Stimulated activated CD4-positive, alpha-beta T cell treated with anti-CD3 and anti-CD28 coated beads, Interleukin-15, amount 100 ng/mL, for 1 hour (primary cell): ENCODE measurements around the gene RILPL1.
A peak's percentile ranks its signal among the peaks of the same experiment; 100 is the strongest.
"Not testable (repeated sequence)": the region's sequence is repeated elsewhere in the genome, so short reads cannot be mapped to it uniquely, and the experiment has no call there.

Source experiments
- DNase-seq, 2 donors: peaks; one replicate each; pipeline ENCODE4 v3.0.0-alpha.2; 2020; ENCODE audit warnings: low read depth in 1 of 2, low spot score in 1 of 2

RILPL1 gene, protein sequence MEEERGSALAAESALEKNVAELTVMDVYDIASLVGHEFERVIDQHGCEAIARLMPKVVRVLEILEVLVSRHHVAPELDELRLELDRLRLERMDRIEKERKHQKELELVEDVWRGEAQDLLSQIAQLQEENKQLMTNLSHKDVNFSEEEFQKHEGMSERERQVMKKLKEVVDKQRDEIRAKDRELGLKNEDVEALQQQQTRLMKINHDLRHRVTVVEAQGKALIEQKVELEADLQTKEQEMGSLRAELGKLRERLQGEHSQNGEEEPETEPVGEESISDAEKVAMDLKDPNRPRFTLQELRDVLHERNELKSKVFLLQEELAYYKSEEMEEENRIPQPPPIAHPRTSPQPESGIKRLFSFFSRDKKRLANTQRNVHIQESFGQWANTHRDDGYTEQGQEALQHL

DNA sequence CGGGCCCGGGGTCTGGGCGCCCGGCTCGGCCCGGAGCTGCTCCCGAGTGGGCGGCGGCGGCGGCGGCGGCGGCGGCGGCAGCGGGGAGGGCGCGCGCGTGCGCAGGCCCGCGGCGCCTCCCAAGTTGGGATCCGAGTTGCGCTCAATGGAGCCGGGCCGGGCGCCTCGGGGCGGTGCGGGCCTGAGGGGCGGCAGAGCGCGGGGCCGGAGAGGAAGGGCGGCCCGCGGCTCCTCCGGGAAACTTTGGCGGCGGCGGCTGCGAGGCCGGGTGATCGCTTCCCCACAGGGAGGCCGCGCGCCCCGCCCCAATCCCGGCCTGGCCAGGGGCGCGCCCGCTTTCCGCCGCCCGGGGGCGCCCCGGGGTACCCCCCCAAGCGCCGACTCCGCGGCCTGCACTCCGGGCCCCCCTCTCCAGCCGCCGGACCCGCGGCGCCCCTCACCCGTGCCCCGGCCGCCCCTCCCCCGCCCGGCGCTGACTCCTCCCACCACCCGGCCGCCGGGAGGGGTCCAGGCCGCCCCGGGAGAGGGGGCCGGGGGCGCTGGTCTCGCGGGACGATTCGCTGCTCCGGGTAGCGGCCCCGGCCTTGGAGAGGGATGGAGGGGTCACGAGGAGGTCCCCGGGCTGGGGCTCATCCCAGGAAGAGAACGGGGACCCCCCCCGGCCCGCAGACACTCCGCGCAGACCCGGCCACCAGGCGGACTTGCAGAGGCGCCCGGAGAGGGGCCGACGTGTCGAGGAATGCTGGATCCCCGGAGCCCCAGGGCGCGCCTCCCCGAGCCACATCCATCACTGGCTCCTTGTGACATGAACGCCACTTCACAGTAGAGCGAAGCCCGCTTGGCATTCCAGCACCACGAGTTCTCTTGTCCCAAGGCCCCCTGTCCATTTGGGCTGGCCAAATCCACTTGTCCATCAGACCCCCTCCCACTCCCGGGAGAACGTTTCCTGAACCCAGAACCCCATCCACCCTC, at the start of gene RILPL1:
TSS of gene RILPL1 (minus strand) at position 48 of the 972 bp plus-strand sequence. CDS start 237 bp downstream, outside the sequence.
- peak; percentile 9 to 46 for DNase-seq

DNA sequence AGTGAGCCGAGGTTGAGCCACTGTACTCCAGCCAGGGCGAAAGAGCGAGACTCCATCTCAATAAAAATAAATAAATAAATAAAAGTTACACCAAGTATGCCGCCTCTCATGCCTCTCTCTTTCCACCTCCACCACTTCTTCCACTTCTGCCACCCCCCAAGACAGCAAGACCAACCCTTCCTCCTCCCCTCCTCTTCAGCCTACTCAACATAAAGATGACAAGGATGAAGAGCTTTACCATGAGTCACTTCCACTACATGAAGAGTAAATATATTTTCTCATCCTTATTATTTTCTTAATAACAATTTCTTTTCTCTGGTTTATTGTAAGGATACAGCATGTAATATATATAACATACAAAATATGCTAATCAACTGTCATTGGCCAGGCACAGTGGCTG, 47.3 kb upstream of the RILPL1 start:
- no peak for DNase-seq

DNA sequence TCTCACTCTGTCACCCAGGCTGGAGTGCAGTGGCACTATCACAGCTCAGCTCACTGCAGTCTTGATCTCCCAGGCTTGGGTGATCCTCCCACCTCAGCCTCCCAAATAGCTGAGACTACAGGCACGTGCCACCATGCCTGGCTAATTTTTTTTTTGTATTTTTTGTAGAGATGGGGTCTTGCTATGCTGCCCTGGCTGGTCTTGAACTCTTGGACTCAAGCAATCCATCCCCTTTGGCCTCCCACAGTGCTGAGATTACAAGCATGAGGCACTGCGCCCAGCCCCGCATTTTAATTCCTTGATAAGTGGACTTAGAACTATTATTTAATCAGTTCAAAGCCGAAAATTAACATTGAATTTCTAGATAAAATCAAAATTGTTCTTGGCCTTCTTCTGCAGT, 45.3 kb upstream of the RILPL1 start:
- DNase-seq = not testable (repeated sequence)

DNA sequence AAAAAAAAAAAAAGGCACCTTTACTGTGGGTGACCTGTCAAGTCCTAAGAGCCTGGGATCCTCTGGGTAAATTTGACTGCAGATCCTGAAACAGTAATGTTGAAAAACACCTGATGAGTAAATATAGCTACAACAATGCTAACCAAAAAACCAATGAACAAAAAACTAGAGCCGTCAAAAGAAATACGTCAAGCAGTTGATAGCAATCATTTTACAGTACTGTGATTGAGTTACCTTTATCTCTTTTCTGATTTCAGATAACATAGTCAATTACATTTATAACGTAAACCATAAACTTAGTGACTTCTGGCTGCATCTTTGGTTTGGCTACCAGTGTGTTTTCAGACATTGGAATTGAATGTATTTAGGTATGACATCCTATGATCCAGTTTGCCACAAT, 44.7 kb upstream of the RILPL1 start:
- DNase-seq = no peak

DNA sequence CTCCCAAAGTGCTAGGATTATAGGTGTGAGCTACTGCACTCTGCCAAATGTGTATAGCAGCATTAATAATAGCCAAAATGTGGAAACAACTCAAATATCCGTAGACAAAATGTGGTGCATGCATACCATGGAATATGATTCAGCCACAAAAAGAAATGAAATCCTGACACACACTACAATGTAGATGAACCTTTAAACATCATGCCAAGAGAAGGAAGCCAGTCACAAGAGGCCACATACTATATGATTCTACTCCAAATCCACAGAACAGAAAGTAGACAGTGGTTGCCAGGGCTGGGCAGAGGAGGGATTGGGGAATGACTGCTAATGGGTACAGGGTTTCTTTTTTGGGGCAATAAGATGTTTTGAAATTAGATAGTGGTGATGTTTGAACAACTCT, 43.1 kb upstream of the RILPL1 start:
- DNase-seq = no peak

DNA sequence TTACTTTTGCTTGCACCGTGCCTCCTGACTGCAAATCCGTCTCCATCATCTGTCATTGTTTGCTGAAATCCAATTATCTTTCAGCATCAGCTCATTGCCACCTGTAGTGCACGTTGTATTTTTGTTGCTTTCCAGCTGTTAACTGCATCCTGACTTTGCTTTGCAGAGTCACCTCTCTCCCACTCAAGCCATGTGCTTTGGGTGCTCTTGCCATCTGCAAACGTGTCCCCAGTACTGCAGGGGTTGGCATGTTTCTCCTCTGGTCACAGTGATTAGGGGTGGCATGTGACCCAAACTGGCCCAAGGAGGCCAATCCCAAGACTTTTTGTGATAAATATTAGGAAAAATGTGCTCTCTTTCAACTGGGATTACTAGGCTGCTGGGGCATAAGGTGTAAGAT, 40.4 kb upstream of the RILPL1 start:
- no peak for DNase-seq

DNA sequence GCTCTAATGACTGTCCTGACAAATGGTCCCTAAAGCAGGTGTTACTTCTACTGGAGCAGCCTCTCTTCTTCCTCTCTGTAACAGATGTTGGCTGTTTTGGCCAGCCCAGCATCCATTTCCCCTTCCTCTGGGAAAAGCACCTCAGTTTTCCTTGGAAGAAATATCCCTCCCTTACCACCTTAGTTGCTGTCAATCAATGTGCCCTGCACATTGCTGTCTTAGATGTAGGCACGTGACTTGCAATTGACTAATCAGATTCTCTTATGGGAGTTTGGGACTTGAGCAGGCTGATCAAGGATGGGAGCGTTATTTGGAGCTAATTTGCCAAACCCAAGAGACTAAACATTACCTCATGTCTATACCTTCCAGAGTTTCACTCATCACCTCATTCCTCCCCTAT, 38.9 kb upstream of the RILPL1 start:
- no peak for DNase-seq

DNA sequence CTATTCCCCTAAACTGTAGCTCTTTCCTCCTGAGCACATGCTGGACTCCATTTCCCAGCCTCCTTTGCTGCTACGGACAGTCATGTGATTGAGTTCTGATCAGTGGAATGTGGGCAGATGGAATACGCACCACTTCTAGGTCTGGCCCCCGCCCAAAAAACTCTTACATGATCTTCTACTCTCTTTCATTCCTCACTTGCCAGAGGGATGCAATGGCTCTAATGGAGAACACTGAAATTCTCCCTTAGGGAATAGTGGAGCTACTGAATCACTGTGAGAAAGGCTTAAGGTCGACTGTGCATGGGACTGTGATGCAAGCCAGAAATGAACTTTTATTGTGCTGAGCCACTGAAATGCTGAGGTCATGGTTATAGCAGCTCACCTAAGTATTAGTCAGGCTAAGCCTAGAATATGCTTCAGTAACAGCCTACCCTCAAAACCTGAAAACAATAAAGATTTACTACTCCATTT, 37.9 kb upstream of the RILPL1 start:
- no peak for DNase-seq

DNA sequence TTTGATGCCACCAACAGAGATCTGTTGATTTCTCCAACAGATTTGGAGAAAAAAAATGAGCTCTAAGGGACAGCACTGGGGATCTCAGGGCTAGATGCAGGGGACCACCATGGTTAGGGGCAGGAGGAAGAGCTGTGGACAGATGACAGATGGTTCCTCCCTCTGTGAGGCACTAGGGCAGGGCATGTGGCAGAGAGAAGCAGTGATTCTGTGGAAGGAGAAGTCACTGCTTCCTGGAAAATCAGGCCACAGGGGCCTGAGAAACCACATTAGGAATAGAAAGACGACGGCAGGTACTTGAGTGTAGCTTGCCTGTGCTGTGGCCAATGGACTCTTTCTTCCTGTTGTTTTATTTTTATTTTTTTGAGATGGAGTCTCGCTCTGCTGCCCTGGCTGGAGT, 25.9 kb upstream of the RILPL1 start:
- no peak for DNase-seq

DNA sequence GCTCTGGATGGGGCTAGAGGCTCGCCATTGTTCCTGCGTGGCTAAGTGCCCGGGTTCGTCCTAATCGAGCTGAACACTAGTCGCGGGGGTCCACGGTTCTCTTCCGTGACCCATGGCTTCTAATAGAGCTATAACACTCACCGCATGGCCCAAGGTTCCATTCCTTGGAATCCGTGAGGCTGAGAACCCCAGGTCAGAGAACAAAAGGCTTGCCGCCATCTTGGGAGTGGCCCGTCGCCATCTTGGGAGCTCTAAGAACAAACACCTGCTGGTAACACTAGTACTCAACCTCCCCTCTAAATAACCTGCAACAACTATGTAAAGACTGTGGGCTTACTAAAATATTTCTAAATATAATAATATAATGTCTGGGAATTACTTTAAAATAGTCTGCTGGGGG, 25.0 kb upstream of the RILPL1 start:
- DNase-seq = not testable (repeated sequence)

DNA sequence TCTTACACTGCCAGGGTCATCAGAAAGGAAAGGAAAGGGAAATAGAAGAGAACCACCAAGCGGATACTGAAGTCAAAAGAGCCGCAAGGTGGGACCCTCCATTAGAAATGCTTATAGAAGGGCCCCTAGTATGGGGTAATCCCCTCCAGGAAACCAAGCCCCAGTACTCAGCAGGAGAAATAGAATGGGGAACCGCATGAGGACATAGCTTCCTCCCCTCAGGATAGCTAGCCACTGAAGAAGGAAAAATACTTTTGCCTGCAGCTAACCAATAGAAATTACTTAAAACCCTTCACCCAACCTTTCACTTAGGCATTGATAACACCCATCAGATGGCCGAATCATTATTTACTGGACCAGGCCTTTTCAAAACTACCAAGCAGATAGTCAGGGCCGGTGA, 21.3 kb upstream of the RILPL1 start:
- DNase-seq = not testable (repeated sequence)

DNA sequence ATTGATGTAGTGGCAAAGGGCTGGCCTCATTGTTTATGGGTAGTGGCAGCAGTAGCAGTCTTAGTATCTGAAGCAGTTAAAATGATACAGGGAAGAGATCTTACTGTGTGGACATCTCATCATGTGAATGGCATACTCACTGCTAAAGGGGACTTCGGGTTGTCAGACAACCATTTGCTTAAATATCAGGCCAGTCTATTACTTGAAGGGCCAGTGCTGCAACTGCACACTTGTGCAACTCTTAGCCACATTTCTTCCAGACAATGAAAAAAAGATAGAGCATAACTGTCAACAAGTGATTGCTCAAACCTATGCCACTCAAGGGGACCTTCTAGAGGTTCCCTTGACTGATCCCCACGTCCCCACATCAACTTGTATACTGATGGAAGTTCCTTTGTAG, 20.6 kb upstream of the RILPL1 start:
- not testable (repeated sequence) for DNase-seq

DNA sequence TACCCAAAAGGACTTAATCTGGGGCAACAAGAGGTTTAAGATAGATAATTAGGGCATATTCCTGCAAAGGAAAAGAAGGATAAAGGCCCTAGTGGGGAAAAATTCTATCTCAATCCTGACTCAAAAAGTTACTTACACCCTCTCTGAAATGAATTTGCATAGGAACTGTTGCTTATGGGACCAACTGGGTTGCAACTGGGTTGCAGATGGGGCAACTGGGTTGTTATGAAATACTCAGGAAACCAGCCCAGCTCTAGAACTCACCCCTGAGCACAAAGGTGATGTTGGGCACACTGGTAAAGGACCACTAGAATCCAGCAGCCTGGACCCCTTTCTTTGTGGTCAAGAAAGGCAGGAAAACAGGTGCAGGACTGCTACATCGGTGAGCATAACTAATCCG, 17.2 kb upstream of the RILPL1 start:
- no peak for DNase-seq

DNA sequence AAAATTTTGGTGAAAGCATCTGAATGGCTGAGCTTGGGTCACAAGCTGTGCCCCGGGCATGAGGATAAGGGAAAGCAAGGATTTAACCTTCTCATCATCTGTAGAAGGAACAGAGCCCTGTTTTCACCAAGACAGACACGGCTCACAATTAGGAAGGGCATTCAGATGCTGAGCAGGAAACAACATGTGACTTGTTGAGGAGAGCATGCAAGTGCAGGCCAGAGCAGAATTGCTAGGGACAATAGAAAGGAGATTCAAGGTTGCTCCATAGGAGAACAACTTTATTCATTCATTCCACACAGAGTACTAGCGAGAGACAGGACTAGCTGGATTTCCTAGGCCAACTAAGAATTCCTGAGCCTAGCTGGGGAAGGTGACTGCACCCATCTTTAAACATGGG, 14.6 kb upstream of the RILPL1 start:
- DNase-seq = no peak

DNA sequence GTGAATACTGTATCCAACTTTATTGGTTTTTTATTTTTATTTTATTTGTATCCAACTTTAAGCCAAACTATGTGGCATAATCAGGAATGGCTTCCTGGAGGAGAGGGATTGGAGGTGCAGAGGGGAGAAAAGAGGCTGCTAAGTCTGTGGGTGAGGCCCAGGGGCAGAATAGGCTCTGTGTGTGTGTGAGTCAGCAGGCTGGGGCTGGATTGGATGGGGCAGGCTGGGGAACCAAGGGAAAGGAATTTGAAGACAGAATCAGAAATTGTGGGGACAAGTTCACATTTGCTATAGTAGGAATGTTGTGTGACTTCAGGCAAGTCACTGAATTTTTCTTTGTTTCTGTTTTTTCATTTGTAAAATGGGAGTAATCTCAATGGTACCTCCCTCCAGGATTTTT, 12.8 kb upstream of the RILPL1 start:
- no peak for DNase-seq

DNA sequence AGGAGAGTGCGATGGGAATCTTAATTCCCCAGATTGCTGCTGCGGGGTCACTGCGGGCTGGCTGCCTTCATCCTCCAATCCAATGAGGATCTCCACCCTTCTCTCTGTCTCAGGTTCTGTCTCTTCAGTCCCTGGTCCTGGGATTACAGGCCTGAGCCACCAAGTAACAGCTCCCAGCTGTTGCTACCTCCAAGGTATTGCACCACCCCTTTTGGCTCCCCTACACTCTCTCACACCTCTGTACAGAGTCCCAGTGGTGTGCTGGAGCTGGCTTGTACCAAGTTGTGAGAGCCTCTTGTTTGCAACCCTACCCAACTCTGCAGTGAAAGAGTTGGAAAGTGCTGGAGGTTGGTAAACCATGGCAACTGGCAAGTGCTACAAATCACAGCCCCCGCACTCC, 10.0 kb upstream of the RILPL1 start:
- no peak for DNase-seq

DNA sequence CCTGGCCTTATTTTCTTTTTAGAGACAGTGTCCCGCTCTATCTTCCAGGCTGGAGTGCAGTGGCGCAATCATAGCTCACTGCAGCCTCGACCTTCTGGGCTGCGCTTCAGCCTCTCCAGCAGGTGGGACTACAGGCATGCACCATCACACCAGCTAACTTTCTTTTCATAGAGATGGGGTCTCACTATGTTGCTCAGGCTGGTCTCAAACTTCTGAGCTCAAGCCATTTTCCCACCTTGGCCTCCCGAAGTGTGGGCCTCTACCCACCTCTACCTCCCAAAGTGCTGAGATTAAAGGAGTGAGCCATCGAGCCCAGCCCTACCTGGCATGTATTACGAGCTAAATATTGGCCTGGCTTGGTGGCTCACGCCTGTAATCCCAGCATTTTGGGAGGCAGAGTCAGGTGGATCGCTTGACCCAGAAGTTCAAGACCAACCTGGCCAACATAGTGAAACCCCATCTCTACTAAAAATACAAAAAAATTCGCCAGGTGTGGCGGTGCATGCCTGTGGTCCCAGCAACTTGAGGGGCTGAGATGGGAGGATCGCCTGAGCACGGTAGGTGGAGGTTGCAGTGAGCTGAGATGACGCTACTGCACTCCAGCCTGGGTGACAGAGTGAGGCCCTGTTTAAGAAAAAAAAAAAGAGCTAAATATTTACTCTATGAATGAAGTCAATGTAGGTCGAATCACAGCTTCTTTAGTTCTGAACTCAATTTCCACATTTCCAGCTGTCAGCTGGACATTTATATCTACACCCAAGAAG, 7.6 kb upstream of the RILPL1 start:
- DNase-seq = no peak

DNA sequence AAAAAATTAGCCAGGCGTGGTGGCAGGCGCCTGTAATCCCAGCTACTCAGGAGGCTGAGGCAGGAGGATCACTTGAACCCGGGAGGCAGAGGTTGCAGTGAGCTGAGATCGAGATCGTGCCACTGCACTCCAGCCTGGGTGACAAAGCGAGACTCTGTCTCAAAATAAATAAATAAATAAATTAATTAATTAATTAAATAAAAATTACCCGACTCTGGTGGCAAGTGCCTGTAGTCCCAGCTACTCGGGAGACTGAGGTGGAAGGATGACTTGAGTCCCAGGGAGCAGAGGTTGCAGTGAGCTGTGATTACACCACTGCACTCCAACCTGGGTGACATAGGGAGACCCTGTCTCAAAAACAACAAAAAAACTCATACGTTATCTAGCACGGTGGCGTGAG, 2.4 kb upstream of the RILPL1 start:
- not testable (repeated sequence) for DNase-seq

DNA sequence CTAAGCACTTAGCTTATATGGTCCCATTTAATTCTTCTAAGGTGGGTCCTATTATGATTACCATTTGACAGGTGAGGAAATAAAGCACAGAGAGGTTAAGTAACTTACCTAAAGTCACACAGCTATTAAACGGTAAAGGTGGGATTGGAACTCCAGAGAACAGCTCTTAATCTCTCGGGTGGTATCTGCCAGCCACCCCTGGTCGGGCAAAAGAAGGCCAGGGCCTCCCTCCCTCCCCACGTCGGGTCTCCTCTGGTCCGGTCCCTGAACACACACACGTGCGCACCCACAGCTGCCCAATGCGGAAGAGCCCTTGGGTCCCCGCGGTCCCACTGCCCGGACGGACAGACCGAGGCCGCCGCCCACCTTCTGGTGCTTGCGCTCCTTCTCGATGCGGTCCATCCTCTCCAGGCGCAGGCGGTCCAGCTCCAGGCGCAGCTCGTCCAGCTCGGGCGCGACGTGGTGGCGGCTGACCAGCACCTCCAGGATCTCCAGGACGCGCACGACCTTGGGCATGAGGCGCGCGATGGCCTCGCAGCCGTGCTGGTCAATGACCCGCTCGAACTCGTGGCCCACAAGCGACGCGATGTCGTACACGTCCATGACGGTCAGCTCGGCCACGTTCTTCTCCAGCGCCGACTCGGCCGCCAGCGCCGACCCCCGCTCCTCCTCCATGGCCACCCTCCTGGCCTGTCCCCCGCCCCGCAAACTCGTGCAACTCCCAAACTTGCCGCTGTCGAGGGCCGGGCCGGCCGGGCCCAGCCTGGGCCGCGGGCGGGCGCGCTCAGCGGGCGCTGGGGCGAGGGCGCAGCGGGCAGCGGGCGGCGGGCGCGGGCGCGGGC, 490 bp downstream of the RILPL1 start:
- no peak for DNase-seq

DNA sequence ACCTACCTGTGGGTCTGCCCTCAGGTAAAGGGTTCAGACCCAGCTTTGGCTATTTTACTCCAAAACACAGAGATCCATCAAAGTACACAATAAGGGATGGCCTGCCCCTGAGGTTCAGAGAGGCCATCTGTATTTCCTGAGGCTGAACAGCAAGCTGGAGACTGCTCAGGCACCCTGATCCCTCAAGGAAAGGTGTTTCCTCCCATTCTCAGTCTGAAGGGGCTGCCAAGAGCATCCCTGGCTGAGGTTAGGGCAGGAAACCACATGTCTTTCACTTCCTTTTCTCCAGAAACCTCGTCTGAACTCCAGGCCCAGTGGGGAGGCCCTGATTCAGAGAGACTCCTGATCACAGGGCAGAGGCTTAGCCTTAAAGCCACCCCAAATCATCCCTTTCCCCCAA, 1.5 kb downstream of the RILPL1 start:
- no peak for DNase-seq
